Fibroblast of lung (primary cell): Measurements from ENCODE around the gene AQP5.

Experiments
- EZH2 ChIP-seq: IDR thresholded peaks from 2 replicates; pipeline ENCODE4 v1.5.1; 2012; ENCODE audit warnings: low read length, control low read depth, mild to moderate bottlenecking; ENCODE audit errors: missing control alignments
- TF ChIP-seq, protein P1 (sequence below), 2 donors: IDR thresholded peaks in 1 of 2; conservative IDR thresholded peaks in 1 of 2; 1 replicate in 1 of 2; 2 replicates in 1 of 2; pipeline ENCODE4 v1.5.1; 2011 to 2012; ENCODE audit warnings: low read length in 2 of 2, control low read depth in 1 of 2, inconsistent platforms in 1 of 2, low read depth in 1 of 2, mild to moderate bottlenecking in 1 of 2

DNA sequence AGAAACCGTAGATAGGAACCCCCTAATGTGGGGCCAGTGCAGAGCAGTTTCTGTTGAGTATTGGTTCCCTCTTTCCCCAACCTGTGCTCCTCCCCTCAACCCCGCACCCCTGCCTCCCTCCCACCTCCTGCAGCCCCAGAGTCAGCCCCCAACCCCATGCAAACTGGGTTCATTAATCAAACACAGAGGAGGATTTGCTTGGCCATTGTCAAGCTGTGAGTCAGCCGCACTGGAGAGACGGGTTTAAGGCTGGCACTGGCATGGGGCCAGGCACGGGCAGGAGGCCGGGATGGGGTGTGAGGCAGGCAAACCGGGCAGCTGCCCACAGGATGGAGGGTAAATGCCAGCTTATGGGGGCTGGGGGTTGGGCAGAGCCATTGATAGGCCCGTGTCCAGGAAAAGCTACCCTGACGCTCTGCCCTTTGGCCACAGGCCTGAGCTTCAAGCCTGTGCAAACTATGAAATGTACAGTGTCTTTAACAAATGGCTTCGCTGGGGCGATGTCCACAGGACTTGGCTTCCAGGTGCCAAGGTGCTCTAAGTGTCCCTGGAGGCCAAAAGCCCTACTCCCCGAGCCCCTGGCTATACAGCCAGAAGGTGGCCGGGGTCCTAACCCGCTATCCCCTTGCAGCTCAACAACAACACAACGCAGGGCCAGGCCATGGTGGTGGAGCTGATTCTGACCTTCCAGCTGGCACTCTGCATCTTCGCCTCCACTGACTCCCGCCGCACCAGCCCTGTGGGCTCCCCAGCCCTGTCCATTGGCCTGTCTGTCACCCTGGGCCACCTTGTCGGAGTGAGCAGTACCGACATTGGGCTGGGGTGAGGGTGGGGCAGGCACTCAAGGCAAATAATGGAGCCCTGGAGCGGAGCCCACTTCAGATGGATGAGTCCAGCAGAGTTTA, 1.4 kb downstream of the AQP5 start:
- TF ChIP-seq, protein P1, sequence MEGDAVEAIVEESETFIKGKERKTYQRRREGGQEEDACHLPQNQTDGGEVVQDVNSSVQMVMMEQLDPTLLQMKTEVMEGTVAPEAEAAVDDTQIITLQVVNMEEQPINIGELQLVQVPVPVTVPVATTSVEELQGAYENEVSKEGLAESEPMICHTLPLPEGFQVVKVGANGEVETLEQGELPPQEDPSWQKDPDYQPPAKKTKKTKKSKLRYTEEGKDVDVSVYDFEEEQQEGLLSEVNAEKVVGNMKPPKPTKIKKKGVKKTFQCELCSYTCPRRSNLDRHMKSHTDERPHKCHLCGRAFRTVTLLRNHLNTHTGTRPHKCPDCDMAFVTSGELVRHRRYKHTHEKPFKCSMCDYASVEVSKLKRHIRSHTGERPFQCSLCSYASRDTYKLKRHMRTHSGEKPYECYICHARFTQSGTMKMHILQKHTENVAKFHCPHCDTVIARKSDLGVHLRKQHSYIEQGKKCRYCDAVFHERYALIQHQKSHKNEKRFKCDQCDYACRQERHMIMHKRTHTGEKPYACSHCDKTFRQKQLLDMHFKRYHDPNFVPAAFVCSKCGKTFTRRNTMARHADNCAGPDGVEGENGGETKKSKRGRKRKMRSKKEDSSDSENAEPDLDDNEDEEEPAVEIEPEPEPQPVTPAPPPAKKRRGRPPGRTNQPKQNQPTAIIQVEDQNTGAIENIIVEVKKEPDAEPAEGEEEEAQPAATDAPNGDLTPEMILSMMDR (conservative IDR thresholded peaks at IDR 0.05 in 1 of 2, IDR thresholded peaks at IDR 0.05 in 1 of 2; ENCODE audit: low read depth in 1 of 2, low read length in 2 of 2): no peak
- no peak for TF ChIP-seq EZH2
